Suppressor macrophage treated with lipopolysaccharide for 4 hours (primary cell): ENCODE results near the gene ADAM19.
"Not testable (repeated sequence)": the region's sequence is repeated elsewhere in the genome, so short reads cannot be mapped to it uniquely, and the experiment has no call there.

Experiments
- DNase-seq: peaks from one replicate; pipeline ENCODE4 v3.0.0-alpha.2; 2020

Gene ADAM19

DNA sequence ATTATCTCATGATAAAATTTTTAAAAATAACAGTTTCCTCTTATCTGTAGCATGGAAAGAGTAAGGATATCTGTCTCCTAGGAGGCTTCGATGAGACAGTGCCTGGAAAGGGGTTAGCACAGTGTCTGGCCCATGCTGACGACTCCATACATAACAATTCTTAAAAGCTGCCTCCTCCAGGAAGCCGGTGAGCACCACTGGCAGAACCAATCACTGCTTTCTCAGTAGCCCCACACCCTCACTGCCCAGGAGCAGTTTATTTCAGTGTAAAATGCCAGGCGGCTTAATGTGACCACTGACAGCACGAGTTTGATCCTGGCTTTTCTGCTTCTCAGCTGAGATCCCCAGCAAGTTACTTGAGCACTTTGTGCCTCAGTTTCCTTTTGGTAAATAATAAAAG lies 116.7 kb downstream of the ADAM19 start:
- DNase-seq, result no peak

DNA sequence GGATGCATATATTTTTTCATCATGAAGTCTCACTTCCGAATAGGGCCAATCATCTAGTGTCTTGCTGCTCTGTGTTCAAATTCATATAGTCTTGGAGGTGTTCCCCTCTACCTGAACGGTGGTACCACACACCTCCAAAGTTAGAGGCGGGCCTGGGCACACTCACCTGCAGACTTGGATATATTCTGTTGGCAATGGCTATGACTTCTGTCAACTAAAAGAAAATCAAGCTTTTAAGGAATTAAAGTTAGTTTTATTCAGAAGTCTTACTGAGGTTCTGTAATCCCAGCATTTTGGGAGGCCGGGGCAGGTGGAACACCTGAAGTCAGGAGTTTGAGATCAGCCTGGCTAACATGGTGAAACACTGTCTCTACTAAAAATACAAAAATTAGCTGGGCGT lies 118.2 kb downstream of the ADAM19 start:
- DNase-seq, result no peak

DNA sequence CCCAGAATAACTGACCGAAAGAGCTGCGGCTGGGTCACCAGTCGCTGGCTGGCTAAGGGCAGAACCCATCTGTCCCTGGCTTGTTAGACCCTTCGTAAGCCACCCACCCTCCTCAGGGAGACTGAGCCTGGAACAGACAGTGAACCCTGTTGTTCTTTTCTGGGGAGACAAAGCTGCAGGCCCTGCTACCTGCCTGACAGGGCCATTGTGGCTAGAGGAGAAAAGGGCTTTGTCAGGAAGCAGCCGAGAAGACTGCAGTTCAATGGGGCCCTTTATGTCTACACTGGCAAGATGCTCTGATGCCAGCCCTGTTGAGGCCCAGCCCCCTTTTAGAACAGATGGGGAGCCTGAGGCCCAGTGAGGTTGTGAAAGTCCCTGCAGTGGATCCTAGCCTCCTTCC lies 119.3 kb downstream of the ADAM19 start:
- no peak for DNase-seq

DNA sequence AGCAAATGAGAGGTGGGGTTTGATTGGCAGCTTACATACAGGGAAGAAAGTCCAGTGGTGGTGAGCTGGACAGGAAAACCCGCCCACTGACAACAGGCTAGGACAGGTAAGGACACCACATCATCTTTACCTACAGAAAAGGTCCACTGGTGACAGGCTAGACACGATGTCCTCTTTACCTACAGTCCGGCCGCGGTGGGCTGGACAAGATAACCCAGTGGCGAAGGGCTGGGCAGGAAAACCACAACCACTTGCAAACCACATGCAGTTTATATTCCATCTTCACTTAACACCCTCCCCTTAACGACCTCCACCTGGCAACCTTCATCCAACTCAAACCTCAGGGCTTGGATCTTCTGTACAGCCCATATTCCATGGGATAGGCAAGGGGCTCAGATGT lies 120.5 kb downstream of the ADAM19 start:
- DNase-seq, result no peak

DNA sequence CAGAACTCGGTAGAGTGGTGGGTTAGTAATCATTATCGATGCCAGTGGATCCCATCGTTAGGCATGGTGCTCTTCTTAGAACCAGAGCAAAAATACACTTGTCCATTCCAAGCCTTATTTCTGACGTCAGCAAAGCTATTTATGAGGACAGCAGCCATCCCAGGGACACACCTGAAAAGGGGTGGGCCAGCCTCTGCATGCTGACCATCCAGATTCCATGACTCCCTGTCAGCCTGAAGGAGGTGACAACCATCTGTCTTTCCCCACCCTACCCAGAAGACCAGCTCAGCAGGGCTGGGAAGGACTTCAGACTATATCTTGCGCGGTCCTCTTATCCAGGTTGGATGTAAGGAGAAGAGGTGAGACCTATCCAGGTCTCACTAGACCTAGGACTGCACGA lies 121.3 kb downstream of the ADAM19 start:
- no peak for DNase-seq

DNA sequence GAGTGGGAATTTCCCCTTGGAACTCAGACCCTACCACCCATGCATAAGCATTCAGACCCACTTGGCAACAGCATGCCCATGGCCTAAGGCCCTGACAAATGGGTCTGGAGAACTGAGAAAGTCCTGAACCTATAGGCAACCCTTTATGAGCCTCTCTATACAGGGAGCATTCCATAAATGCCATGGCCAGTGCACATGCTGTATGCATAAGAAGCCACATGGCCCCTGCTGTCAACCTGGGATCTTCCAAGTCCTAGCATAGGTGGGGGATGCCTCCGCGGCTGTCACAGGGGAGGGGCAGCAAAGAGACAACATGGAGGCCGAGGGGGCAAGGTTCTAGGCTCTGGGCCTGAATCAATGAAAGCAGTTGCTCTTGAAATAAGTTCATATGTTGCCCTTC lies 123.8 kb downstream of the ADAM19 start:
- no peak for DNase-seq

DNA sequence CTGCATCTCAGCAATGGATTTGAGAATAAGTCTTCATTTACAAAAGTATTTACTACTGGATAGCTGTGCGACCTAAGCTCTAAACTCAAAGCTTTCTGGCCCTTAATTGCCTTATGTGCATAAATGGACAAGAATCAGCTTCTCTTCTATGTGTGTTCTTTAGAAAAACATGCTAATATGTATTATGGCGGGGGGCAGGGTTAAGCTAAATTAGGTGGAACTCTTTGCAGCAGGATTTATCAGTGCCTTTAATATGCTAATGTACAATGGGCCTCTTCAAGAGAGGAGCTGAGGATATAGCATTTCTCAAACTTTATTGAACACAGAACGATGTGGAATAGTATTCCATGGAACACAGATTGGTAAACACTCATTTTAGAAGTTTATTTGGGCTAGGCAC lies 125.6 kb downstream of the ADAM19 start:
- no peak for DNase-seq

DNA sequence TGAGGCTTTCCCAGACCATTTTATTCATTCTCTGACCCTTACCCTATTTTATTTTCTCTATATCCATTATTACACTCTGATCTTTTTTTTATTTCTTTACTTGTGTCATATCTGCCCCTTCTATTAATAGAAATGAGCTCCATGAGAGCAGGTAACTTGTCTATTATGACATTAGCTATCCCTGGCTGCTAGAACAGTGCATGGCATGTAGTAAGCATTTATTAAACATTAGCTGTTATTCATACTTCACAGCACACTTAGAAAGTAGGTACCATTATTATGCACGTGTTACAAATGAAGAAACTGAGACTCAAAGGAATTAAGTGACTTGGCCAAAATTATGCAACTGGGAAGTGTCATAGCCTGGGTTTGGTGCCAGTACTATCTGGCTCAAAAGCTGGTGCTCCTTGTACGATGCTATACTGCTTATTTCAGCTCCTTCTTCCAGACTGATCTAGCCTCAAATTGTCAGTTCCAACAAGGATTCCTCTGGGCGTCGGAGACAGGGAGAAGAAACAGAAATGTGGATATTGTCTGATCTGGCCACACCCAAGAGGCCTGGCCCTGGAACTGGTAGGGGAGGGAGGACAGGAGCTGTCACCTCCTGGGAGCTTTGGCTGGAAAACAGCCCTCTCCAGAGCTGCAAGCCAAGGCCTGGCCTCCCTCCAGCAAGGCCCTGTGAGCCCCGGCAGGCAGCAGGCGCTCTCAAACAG lies 126.4 kb downstream of the ADAM19 start:
- DNase-seq, result no peak

DNA sequence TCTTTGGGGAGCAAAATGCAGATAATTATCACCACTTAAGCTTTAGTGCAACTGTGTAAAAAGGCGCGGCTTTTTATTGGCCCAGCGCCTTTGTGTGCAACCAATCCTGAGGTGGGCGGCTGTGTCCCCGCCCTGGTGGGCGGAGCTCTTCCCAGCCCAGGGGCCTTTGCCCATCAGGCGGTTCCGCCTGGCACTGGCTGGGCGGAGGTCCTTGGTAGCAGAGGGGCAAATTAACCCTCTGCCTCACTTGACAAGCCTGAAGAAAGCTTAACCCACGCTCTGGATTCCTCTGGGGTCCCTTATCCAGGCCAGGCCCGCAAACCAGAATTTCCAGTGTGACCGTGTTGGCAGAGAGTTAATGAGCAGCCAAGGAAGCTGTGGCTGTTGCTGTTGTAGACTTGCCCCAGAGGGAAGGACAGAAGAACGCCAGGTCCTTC lies 128.4 kb downstream of the ADAM19 start:
- DNase-seq, result no peak

DNA sequence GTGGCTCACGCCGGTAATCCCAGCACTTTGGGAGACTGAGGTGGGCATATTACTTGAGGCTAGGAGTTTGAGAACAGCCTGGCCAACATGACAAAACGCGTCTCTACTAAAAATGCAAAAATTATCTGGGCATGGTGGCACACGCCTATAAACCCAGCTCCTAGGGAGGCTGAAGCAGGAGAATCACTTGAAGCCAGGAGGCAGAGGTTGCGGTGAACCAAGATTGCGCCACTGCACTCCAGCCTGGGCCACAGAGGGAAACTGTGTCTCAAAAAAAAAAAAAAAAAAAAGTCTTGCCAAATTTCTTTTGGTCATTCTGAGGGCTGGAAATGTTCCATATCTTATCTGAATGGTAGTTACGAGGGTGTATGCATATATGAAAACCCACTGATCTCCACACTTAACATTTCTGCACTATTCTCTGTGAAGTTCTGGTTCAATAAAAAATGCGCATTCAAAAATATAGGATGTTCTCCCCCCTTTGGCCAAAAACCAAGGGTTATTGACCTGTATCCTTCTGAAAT lies 129.1 kb downstream of the ADAM19 start:
- DNase-seq, result no peak

DNA sequence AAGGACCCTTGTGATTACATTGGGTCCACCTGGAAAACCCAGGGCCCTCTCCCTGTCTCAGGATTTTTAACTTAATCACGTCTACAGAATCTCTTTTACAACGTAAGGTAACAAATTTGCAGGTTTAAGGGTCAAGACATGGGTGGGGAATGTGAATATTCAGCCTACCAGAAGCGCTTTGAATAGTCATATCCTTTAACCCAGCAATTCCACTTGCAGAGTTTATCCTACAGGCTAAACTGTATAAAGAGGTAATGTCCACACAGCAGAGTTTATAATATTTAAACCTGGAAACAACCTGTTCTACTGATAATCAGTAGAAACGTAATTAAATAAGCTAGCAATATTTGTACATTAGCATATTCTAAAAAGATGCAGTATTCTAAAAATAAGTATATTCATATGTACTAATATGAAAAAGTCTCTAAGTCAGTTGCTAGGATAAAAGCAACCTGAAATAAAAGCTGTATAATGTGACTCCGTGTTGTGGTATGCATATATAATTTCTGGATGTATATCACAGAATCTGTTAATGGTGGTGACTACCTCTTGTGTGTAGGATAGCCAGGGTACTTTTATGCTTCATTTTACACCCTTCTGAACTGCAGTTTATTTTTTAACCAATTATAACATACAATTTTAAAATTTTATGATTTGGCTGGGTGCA lies 129.7 kb downstream of the ADAM19 start:
- no peak for DNase-seq

DNA sequence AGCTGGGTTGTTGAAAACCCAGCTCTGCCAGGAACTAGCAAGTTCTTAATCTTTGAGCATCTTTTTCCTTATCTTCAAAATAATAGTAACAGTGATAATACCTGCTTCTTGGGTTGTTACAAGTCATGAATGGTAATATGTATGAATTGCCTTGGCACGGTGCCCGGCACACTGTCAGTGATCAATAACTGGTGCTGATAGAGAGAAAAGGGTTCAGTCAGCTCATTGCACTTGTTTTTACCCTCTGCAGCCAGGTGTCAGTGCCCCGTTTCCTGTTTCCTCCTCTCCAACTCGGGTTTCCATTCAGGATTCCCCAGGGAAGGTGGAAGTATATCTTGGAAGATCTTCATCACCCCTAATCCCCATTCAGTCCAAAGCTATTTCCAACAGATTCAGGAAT lies 131.4 kb downstream of the ADAM19 start:
- no peak for DNase-seq

DNA sequence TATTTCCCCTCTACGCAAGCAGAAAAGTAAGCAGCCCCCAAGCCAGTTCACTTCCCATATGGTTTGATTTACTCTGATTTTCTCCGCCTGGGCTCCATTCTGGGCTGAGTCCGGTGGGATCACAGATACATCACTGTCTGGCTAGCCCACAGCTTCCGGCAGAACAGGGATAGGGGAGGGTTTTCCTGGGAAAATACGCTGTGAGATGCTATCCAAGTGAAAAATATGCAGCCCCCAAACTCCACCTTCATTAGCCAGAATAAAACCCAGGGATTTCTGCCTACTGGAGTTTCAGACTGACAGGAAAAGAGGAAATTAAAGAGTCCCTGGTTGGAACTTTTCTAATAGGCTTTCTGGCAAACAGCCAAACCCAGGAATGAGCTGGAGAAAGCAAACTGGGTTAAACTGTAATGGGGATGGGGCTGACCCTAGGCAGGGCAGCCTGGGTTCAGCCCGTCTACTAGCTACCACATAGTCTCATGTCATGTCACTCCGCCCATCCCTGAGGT lies 132.5 kb downstream of the ADAM19 start:
- peak; percentile 6 for DNase-seq

DNA sequence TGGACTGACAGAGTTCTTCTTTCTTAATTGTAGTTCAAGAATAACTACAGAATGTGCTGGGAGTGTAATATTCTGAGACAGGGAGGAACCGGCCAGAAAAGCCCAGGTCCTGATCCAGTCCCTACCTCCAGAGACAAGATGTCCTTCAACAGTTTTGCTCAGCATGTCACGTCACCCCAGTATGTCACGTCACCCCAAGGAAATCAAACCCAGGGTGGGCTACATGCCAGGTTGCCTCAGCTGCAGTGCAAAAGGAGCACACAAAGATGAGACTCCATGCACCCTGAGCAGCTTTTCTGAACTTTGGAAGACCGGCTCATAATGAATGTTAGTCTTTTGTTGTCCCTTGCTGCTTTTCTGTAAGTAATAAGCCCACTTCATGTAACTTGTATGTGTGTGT lies 141.5 kb downstream of the ADAM19 start:
- DNase-seq, result no peak

DNA sequence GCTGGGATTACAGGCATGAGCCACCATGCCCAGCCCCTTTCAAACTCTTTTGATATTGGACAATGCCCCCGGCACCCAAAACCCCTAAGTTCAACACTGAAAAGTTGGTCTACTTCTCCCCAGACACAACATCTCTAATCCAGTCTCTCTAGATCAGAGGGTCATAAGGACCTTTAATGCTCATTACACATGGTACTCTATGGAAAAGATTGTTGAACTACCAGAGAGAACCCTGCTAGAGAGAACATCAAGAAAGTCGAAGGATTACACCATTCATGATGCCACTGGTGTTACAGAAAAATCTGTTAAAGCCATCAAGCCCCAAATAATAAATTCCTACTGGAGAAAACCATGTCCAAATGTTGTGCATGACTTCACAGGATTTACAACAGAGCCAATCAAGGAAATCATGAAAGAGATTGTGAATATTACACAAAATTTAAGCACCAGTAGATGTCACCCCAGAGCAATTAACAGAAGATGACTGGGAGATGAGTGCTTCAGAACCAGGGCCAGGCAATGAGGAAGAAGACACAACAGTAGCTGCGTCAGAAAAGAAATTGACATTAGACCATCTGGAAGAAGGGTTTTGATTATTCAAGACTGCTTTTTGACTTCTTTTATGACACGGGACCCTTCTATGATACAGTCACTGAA lies 143.9 kb downstream of the ADAM19 start:
- peak; percentile 78 for DNase-seq

DNA sequence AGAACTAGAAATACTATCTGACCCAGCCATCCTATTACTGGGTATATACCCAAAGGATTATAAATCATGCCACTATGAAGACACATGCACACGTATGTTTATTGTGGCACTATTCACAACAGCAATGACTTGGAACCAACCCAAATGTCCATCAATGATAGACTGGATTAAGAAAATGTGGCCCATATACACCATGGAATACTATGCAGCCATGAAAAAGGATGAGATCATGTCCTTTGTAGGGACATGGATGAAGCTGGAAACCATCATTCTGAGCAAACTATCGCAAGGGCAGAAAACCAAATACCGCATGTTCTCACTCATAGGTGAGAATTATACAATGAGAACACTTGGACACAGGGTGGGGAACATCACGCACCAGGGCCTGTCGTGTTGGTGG lies 145.7 kb downstream of the ADAM19 start:
- DNase-seq, result not testable (repeated sequence)
